ENCODE results near the gene STON2. TPM values are rescaled to one million over a fixed set of nuclear protein-coding genes. Genes with fewer than 3 reads are reported as not detected.

Gene STON2
- total and polyA plus RNA-seq, 4 donors = 1.9 to 30.0 (median 7.3) TPM

DNA sequence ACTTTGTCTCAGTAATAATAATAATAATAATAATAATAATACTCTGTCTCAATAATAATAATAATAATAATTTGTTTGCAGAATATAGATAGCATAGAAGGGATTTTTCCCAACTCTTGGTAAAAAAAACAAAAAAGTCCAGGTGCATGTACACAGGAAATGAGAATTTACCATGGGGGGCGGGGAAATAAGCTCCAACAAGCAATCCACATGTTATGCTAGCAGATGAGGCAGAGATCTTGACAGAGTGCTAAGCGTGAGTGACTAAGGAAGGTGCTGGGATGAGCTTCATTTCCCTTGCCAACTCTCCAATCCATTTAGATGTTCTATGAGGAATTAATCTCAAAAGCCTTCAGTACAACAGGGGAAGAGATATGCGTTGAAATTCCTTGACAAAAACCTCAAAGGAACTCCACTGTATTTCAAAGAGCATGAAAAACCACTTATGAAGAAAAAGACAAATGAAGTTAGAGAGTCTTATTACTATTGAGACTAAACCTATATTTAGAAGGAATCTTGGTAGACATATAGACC is 134.4 kb downstream of the STON2 start:
- TF ChIP-seq HNF4A (conservative IDR thresholded peaks at IDR 0.05) (no peak), GABPA (IDR thresholded peaks at IDR 0.05 in 1 of 2, conservative IDR thresholded peaks at IDR 0.05 in 1 of 2) (no peak), RXRA (IDR thresholded peaks at IDR 0.05) (no peak), EGR1 (IDR thresholded peaks at IDR 0.05; ENCODE audit: low read depth in 2 of 2) (no peak)
- TF ChIP-seq, protein P1, sequence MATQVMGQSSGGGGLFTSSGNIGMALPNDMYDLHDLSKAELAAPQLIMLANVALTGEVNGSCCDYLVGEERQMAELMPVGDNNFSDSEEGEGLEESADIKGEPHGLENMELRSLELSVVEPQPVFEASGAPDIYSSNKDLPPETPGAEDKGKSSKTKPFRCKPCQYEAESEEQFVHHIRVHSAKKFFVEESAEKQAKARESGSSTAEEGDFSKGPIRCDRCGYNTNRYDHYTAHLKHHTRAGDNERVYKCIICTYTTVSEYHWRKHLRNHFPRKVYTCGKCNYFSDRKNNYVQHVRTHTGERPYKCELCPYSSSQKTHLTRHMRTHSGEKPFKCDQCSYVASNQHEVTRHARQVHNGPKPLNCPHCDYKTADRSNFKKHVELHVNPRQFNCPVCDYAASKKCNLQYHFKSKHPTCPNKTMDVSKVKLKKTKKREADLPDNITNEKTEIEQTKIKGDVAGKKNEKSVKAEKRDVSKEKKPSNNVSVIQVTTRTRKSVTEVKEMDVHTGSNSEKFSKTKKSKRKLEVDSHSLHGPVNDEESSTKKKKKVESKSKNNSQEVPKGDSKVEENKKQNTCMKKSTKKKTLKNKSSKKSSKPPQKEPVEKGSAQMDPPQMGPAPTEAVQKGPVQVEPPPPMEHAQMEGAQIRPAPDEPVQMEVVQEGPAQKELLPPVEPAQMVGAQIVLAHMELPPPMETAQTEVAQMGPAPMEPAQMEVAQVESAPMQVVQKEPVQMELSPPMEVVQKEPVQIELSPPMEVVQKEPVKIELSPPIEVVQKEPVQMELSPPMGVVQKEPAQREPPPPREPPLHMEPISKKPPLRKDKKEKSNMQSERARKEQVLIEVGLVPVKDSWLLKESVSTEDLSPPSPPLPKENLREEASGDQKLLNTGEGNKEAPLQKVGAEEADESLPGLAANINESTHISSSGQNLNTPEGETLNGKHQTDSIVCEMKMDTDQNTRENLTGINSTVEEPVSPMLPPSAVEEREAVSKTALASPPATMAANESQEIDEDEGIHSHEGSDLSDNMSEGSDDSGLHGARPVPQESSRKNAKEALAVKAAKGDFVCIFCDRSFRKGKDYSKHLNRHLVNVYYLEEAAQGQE (IDR thresholded peaks at IDR 0.05) = no peak
- TF ChIP-seq, protein P2, sequence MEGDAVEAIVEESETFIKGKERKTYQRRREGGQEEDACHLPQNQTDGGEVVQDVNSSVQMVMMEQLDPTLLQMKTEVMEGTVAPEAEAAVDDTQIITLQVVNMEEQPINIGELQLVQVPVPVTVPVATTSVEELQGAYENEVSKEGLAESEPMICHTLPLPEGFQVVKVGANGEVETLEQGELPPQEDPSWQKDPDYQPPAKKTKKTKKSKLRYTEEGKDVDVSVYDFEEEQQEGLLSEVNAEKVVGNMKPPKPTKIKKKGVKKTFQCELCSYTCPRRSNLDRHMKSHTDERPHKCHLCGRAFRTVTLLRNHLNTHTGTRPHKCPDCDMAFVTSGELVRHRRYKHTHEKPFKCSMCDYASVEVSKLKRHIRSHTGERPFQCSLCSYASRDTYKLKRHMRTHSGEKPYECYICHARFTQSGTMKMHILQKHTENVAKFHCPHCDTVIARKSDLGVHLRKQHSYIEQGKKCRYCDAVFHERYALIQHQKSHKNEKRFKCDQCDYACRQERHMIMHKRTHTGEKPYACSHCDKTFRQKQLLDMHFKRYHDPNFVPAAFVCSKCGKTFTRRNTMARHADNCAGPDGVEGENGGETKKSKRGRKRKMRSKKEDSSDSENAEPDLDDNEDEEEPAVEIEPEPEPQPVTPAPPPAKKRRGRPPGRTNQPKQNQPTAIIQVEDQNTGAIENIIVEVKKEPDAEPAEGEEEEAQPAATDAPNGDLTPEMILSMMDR (IDR thresholded peaks at IDR 0.05; ENCODE audit: low read depth, low read length, missing input control) = no peak
- TF ChIP-seq, protein P3, sequence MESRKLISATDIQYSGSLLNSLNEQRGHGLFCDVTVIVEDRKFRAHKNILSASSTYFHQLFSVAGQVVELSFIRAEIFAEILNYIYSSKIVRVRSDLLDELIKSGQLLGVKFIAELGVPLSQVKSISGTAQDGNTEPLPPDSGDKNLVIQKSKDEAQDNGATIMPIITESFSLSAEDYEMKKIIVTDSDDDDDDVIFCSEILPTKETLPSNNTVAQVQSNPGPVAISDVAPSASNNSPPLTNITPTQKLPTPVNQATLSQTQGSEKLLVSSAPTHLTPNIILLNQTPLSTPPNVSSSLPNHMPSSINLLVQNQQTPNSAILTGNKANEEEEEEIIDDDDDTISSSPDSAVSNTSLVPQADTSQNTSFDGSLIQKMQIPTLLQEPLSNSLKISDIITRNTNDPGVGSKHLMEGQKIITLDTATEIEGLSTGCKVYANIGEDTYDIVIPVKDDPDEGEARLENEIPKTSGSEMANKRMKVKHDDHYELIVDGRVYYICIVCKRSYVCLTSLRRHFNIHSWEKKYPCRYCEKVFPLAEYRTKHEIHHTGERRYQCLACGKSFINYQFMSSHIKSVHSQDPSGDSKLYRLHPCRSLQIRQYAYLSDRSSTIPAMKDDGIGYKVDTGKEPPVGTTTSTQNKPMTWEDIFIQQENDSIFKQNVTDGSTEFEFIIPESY (IDR thresholded peaks at IDR 0.05) = no peak
- Histone ChIP-seq H3K36me3 (ENCODE audit: control insufficient read depth in 4 of 4, insufficient read depth in 3 of 4, low read depth in 1 of 4, low read length in 3 of 4) (no peaks in the 10 kb centered on the region), H3K4me1 (ENCODE audit: control insufficient read depth in 4 of 4, insufficient read depth in 4 of 4, low read length in 3 of 4) (peaks cover 0 to 8% (median 3%) of the 10 kb centered on the region in 4 donors), H3K9ac (ENCODE audit: low read depth in 1 of 2, low read length in 2 of 2) (no peak overlapping the region), H3K27me3 (ENCODE audit: control insufficient read depth in 4 of 4, insufficient read depth in 4 of 4, low read length in 3 of 4) (no peaks in the 10 kb centered on the region), H3K9me3 (ENCODE audit: control insufficient read depth in 4 of 4, low read length in 3 of 4) (no peaks in the 10 kb centered on the region), H3K4me3 (ENCODE audit: low read depth in 1 of 3, low read length in 3 of 3) (no peak overlapping the region), H3K27ac (ENCODE audit: low read depth in 1 of 2, low read length in 2 of 2) (no peak overlapping the region)
- WGBS = 88% methylated on average over 3 of the region's 3 CpGs
- DNase-seq (ENCODE audit: low spot score) = no peak

DNA sequence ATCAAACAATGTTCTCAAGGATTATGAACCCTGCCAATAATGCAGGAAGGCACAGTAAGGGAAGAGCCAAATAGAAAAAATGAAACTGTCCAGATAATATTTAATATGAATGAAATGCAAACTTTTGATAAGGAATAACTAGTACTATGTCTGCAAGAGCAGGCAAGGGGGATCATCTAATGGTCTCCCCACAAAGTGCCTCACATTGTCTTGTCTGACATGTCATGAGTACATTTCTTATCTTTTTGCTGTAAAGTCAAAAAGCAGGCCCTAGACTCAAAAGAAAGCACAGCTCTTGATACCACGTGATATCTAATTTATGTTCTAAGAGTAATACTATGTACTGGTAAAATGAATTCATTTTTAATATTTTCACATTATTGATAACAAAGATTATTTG is 135.5 kb downstream of the STON2 start:
- 92% methylated on average over 1 of the region's 1 CpG for WGBS
- TF ChIP-seq, protein P4, sequence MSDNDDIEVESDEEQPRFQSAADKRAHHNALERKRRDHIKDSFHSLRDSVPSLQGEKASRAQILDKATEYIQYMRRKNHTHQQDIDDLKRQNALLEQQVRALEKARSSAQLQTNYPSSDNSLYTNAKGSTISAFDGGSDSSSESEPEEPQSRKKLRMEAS (IDR thresholded peaks at IDR 0.05) = no peak
- TF ChIP-seq JUND (IDR thresholded peaks at IDR 0.05) (no peak), RAD21 (IDR thresholded peaks at IDR 0.05) (no peak), TAF1 (conservative IDR thresholded peaks at IDR 0.05) (no peak), FOXA2 (IDR thresholded peaks at IDR 0.05) (no peak), SP1 (IDR thresholded peaks at IDR 0.05) (no peak), RXRA (IDR thresholded peaks at IDR 0.05) (no peak), GABPA (IDR thresholded peaks at IDR 0.05 in 1 of 2, conservative IDR thresholded peaks at IDR 0.05 in 1 of 2) (no peak), HNF4G (IDR thresholded peaks at IDR 0.05) (no peak), EGR1 (IDR thresholded peaks at IDR 0.05; ENCODE audit: low read depth in 2 of 2) (no peak), FOXA1 (IDR thresholded peaks at IDR 0.05) (no peak)
- TF ChIP-seq, protein P3 (IDR thresholded peaks at IDR 0.05) = no peak
- TF ChIP-seq, protein P2 (IDR thresholded peaks at IDR 0.05; ENCODE audit: low read depth, low read length, missing input control) = no peak
- TF ChIP-seq, protein P1 (IDR thresholded peaks at IDR 0.05) = no peak

More for the DNA sequence above, 135.5 kb downstream of the STON2 start:
- no peak overlapping the region for H3K9ac ChIP-seq (ENCODE audit: low read depth in 1 of 2, low read length in 2 of 2)
- H3K36me3 ChIP-seq (ENCODE audit: control insufficient read depth in 4 of 4, insufficient read depth in 3 of 4, low read depth in 1 of 4, low read length in 3 of 4) = no peaks in the 10 kb centered on the region
- DNase-seq (ENCODE audit: low spot score) = no peak
- H3K27ac ChIP-seq (ENCODE audit: low read depth in 1 of 2, low read length in 2 of 2) = no peak overlapping the region
- no peaks in the 10 kb centered on the region for H3K27me3 ChIP-seq (ENCODE audit: control insufficient read depth in 4 of 4, insufficient read depth in 4 of 4, low read length in 3 of 4)
- no peak overlapping the region for H3K4me3 ChIP-seq (ENCODE audit: low read depth in 1 of 3, low read length in 3 of 3)
- H3K4me1 ChIP-seq (ENCODE audit: control insufficient read depth in 4 of 4, insufficient read depth in 4 of 4, low read length in 3 of 4) = peaks cover 0 to 6% (median 2%) of the 10 kb centered on the region in 4 donors
- no peaks in the 10 kb centered on the region for H3K9me3 ChIP-seq (ENCODE audit: control insufficient read depth in 4 of 4, low read length in 3 of 4)
